Cardiac fibroblast (primary cell): ENCODE results near the gene SAMD14.

Experiments used
- DNase-seq, 2 donors: peaks; one replicate each; pipeline versions ENCODE4 v3.0.0 to v3.0.0-alpha.2; 2010; ENCODE audit warnings: low read depth in 2 of 2
- H3K4me3 ChIP-seq, 2 donors: replicated peaks in 1 of 2; 1 replicate in 1 of 2; 2 replicates in 1 of 2; pipeline ENCODE4 v1.5.1; 2011; ENCODE audit warnings: low read depth in 2 of 2, low read length in 2 of 2, mild to moderate bottlenecking in 2 of 2, moderate library complexity in 1 of 2
- TF ChIP-seq, protein P1 (sequence below): IDR thresholded peaks from one replicate; pipeline ENCODE4 v1.5.1; 2011; ENCODE audit warnings: low read depth, mild to moderate bottlenecking, low read length, inconsistent platforms

The SAMD14 gene

DNA sequence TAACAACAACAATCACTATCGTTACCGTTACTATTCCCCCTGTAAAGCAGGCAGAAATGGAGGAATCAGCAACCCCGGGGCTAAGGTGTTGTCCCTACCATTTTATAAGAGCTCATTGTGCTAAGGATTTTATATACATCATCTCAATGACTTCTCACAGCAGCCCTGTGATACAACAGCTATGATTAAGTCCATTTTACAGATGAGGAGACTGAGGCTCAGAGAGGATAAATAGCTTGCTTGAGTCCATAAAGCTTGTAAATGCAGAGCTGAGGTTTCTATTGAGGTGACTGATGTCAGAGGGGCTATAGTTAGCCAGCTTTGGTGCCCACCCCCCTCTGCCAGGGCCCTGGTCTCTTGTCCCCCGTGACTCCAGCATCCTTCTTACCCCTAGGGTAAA lies 51.5 kb downstream of the SAMD14 start:
- H3K4me3 ChIP-seq, result no peak overlapping the region
- DNase-seq, result no peak
- TF ChIP-seq, protein P1, sequence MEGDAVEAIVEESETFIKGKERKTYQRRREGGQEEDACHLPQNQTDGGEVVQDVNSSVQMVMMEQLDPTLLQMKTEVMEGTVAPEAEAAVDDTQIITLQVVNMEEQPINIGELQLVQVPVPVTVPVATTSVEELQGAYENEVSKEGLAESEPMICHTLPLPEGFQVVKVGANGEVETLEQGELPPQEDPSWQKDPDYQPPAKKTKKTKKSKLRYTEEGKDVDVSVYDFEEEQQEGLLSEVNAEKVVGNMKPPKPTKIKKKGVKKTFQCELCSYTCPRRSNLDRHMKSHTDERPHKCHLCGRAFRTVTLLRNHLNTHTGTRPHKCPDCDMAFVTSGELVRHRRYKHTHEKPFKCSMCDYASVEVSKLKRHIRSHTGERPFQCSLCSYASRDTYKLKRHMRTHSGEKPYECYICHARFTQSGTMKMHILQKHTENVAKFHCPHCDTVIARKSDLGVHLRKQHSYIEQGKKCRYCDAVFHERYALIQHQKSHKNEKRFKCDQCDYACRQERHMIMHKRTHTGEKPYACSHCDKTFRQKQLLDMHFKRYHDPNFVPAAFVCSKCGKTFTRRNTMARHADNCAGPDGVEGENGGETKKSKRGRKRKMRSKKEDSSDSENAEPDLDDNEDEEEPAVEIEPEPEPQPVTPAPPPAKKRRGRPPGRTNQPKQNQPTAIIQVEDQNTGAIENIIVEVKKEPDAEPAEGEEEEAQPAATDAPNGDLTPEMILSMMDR, result no peak

DNA sequence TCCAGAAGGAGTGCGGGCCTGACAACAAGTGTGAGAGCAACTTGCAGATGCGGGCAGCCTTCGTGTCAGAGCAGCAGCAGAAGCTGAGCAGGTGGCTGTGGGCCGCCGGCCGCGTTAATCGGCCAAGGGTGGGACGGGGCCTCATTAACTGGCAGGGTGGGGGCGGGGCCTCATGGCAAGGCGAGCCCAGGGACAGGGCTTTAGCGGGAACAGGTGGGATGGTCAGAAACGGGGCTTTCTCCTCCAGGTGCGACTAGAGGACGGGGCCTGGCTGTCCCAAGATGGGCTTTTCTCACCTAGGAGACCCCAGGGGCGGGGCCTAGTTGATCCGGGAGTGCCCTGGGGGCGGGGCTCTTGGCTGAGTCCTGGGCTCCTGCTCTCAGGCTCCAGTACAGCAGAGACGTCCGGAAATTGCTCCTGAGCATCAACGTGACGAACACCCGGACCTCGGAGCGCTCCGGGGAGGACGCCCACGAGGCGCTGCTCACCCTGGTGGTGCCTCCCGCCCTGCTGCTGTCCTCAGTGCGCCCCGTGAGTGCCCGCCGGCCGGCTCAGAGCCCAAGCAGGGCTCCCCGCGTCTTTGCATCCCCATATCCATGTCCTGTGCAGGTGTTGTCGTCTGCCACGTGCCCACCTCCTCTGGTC lies 53.2 kb downstream of the SAMD14 start:
- TF ChIP-seq, protein P1, result no peak
- no peak for DNase-seq
- H3K4me3 ChIP-seq, result no peak overlapping the region

DNA sequence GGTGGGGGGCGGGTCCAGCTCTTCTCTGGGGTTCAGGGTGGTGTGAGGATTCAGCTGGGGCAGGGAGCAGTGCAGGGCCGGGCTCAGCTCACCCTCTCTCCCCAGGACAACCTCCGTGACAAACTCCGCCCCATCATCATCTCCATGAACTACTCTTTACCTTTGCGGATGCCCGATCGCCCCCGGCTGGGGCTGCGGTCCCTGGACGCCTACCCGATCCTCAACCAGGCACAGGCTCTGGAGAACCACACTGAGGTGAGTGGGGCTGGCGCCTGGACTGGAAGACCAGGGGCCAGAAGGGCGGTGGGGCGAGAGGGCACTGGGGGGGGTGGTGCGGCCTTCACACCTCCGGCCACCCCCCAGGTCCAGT lies 53.8 kb downstream of the SAMD14 start:
- H3K4me3 ChIP-seq, result no peak overlapping the region
- TF ChIP-seq, protein P1, result no peak
- DNase-seq, result no peak

DNA sequence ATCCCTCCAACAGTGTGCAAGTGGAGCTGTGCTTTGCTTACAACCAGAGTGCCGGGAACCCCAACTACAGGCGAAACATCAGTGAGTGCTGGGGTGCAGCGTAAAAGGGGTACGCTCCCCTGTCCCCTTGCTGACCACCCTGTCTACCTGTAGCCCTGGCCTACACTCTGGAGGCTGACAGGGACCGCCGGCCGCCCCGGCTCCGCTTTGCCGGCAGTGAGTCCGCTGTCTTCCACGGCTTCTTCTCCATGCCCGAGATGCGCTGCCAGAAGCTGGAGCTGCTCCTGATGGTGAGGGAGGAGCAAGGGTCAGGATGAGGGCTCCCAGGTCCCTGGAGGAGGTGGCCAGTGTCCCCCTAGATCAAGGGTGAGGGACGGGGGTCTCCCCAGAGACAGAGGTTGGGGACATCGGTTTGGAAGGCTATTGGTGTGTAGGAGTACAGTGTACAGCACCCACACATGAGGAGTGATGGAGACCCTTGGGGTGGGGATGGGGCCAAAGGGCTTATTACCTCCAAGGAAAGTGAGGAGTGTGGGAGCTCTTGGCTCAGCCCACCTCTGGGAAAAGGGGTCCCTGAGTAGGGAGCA lies 54.4 kb downstream of the SAMD14 start:
- no peak overlapping the region for H3K4me3 ChIP-seq
- TF ChIP-seq, protein P1, result no peak

DNA sequence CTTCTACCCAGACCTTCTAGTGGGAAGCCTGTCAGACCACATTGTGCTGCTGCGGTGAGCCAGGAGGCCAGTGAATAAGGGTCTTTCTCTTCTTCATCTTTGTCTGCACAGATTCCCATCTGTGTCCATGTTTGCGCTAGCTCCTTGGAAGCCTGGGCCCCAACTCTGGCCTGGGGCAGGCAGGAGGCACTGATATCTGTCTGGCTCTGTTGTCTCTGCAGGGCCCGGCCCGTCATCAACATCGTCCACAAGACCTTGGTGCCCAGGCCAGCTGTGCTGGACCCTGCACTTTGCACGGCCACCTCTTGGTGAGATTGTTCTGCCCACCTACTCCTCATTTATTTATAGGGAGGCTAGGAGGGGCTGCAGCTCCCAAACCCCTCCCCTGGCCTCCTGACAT lies 55.7 kb downstream of the SAMD14 start:
- no peak for DNase-seq
- TF ChIP-seq, protein P1, result no peak
- no peak overlapping the region for H3K4me3 ChIP-seq

More for the DNA sequence above, 54.4 kb downstream of the SAMD14 start:
- DNase-seq, result no peak

DNA sequence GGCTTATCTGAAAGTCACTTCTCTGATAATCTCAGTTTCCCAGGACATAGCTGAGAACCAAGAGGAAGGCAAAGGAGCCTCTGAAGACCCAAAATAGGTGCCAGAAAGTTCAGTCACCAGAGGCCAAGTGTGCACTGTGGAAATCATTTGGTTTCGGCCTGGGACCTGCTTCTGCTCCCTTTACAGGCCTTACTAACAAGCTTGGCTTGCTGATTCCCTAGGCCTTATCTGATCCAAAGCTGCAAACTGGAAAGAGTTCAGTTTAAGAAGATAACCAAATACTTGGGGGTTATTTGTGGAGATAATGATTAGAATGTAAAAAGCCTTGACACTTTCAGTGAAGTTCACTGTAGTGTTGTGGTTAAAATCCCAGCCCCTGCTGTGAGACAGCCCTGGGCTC lies 57.0 kb downstream of the SAMD14 start:
- TF ChIP-seq, protein P1, result no peak
- H3K4me3 ChIP-seq, result no peak overlapping the region
- no peak for DNase-seq

DNA sequence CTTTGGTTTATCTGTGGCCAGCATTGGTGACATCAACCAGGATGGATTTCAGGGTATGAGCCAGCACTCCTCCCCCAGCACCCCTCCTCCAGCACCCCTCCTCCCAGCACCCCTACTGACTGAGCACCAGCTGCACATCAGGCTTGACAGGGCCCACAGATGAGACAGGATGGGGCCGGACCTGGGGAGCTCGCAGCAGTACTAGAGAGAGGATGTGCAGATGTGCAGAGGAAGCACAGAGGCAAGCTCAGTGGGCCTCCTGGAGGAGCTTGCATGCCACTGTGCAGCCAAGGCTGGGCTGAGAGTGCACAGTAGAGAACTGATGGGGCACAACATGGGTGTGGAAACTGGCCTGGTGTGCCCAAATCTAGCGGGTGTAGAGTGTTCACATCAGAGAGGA lies 57.8 kb downstream of the SAMD14 start:
- no peak for DNase-seq
- H3K4me3 ChIP-seq, result no peak overlapping the region
- TF ChIP-seq, protein P1, result no peak
